K562 (cell line): Measurements from ENCODE around the gene DLAT. TPM values are rescaled to one million over a fixed set of nuclear protein-coding genes. Genes with fewer than 3 reads are reported as not detected.

Experiments used
- CBFA2T3 ChIP-seq: fragments of 450-650 bp; IDR thresholded peaks from 2 replicates; pipeline ENCODE4 v1.6.1; 2017
- DPF2 ChIP-seq: fragments of 450-650 bp; IDR thresholded peaks from 2 replicates; pipeline ENCODE4 v1.6.1; 2016
- FOXK1 ChIP-seq: sonication (generic); formaldehyde crosslinking; IDR thresholded peaks from 2 replicates; pipeline ENCODE4 v1.8.0; 2022; ENCODE audit warnings: missing genetic modification reagents, mild to moderate bottlenecking, borderline replicate concordance
- GABPB1 ChIP-seq: sonication (generic); formaldehyde crosslinking; IDR thresholded peaks from 2 replicates; pipeline ENCODE4 v1.8.0; 2022; ENCODE audit warnings: mild to moderate bottlenecking, missing genetic modification reagents
- HCFC1 ChIP-seq: IDR thresholded peaks from 2 replicates; pipeline ENCODE4 v1.6.1; 2012; ENCODE audit warnings: low read depth, low read length, improper control_type of control experiment
- JUND ChIP-seq, 2 experiments: IDR thresholded peaks; 2 replicates in 1 of 2; 3 replicates in 1 of 2; pipeline ENCODE4 v1.6.1; 2011; ENCODE audit warnings: borderline replicate concordance in 2 of 2, low read depth in 2 of 2, low read length in 2 of 2, improper control_type of control experiment in 1 of 2, missing biosample characterization in 1 of 2, missing genetic modification characterization in 1 of 2, missing genetic modification reagents in 1 of 2
- KDM1A ChIP-seq, 2 experiments: fragments of 450-650 bp; IDR thresholded peaks; 2 replicates each; pipeline ENCODE4 v1.6.1; 2016; ENCODE audit warnings: mild to moderate bottlenecking in 2 of 2
- NCOA1 ChIP-seq: fragments of 450-650 bp; IDR thresholded peaks from 2 replicates; pipeline ENCODE4 v1.6.1; 2016; ENCODE audit warnings: low read depth
- NFATC3 ChIP-seq: fragments of 450-650 bp; IDR thresholded peaks from 2 replicates; pipeline ENCODE4 v1.6.1; 2017; ENCODE audit warnings: mild to moderate bottlenecking
- NR2C2 ChIP-seq, 2 experiments: fragments of 200-800 bp in 1 of 2; sonication (Bioruptor generic) in 1 of 2; sonication (generic) in 1 of 2; formaldehyde crosslinking in 1 of 2; IDR thresholded peaks; 2 replicates each; pipeline versions ENCODE4 v1.6.1 to v1.8.0; 2016 to 2022; ENCODE audit warnings: mild to moderate bottlenecking in 1 of 2, missing compliant biosample characterization in 1 of 2, missing genetic modification characterization in 1 of 2, missing genetic modification reagents in 1 of 2
- RCOR1 ChIP-seq, 2 experiments: IDR thresholded peaks; 2 replicates each; pipeline ENCODE4 v1.6.1; 2012; ENCODE audit warnings: low read depth in 2 of 2, low read length in 2 of 2, borderline replicate concordance in 1 of 2, improper control_type of control experiment in 1 of 2
- SP2 ChIP-seq: IDR thresholded peaks from 2 replicates; pipeline ENCODE4 v1.6.1; 2011; ENCODE audit warnings: mild to moderate bottlenecking, low read depth, low read length, moderate library complexity; ENCODE audit not compliant: poor library complexity, severe bottlenecking; ENCODE audit errors: extremely low read depth
- SRF ChIP-seq, 2 experiments: fragments of 250-450, 450-650 bp in 1 of 2; sonication (Bioruptor Pico) in 1 of 2; sonication (generic) in 1 of 2; formaldehyde crosslinking; IDR thresholded peaks; 2 replicates each; pipeline versions ENCODE4 v1.5.0 to v1.5.1; 2020 to 2022; ENCODE audit warnings: mild to moderate bottlenecking in 1 of 2, missing genetic modification reagents in 1 of 2
- STAG1 ChIP-seq: sonication (generic); formaldehyde crosslinking; IDR thresholded peaks from 2 replicates; pipeline ENCODE4 v1.5.0; 2020; ENCODE audit warnings: missing genetic modification reagents, borderline replicate concordance
- TBP ChIP-seq: optimal IDR thresholded peaks from 2 replicates; pipeline ENCODE3; 2011; ENCODE audit warnings: low read depth, low read length, improper control_type of control experiment
- YY1 ChIP-seq, 3 experiments: IDR thresholded peaks; 2 replicates each; pipeline ENCODE4 v1.6.1; 2011; ENCODE audit warnings: low read length in 2 of 3, mild to moderate bottlenecking in 2 of 3, moderate library complexity in 2 of 3, borderline replicate concordance in 1 of 3, control low read depth in 1 of 3, low read depth in 1 of 3; ENCODE audit not compliant: insufficient read depth in 3 of 3, insufficient replicate concordance in 2 of 3, control insufficient read depth in 1 of 3, insufficient read length in 1 of 3; ENCODE audit errors: extremely low read depth in 1 of 3
- polyA plus RNA-seq, 8 experiments: library from polyadenylated mRNA; depleted of rRNA in 4 of 8; stranded (reverse) in 5 of 8; unstranded in 3 of 8; fragments of >200 nt; fragmentation: Nextera tagmentation in 2 of 8; fragmentation: Illumina TruSeq in 1 of 8; extraction: Ambion mirVana in 2 of 8; extraction: Trizol in 1 of 8; gene quantifications; 2 replicates each; pipeline versions ENCODE4 v1.2.1 to v1.2.3, GENCODE V29; 2011 to 2014; ENCODE audit warnings: inconsistent platforms in 1 of 8, missing spikeins in 1 of 8
- total RNA-seq, 7 experiments: library from RNA; depleted of rRNA in 6 of 7; stranded (reverse); fragments of >200 nt in 6 of 7; fragmentation: Illumina TruSeq in 2 of 7; extraction: Trizol in 2 of 7; gene quantifications; 2 replicates each; pipeline versions ENCODE4 v1.2.1 to v1.2.3, GENCODE V29; 2011 to 2021; ENCODE audit warnings: low replicate concordance in 1 of 7
- TF ChIP-seq, protein P1 (sequence below), 2 experiments: fragments of 450-650 bp in 1 of 2; sonication (generic) in 1 of 2; formaldehyde crosslinking in 1 of 2; IDR thresholded peaks in 1 of 2; conservative IDR thresholded peaks in 1 of 2; 2 replicates each; pipeline versions ENCODE4 v1.6.1 to v1.8.1; 2016 to 2023; ENCODE audit warnings: mild to moderate bottlenecking in 2 of 2, moderate library complexity in 2 of 2, inconsistent platforms in 1 of 2, missing genetic modification reagents in 1 of 2
- TF ChIP-seq, protein P2 (sequence below): sonication (generic); formaldehyde crosslinking; IDR thresholded peaks from 2 replicates; pipeline ENCODE4 v1.9.0; 2022; ENCODE audit warnings: mild to moderate bottlenecking, missing genetic modification reagents
- TF ChIP-seq, protein P3 (sequence below): sonication (generic); formaldehyde crosslinking; IDR thresholded peaks from 2 replicates; pipeline ENCODE4 v1.8.0; 2022; ENCODE audit warnings: mild to moderate bottlenecking, missing genetic modification reagents, borderline replicate concordance
- TF ChIP-seq, protein P4 (sequence below): fragments of 450-650 bp; formaldehyde crosslinking; IDR thresholded peaks from 2 replicates; pipeline ENCODE4 v1.4.0; 2020; ENCODE audit warnings: mild to moderate bottlenecking, moderate library complexity

Gene DLAT
- total and polyA plus RNA-seq, 9 of the 15 experiments (the other 6 are each of a cell fraction or from before 2014, with no cell fraction given): 41.7 to 152 (median 105) TPM

DNA sequence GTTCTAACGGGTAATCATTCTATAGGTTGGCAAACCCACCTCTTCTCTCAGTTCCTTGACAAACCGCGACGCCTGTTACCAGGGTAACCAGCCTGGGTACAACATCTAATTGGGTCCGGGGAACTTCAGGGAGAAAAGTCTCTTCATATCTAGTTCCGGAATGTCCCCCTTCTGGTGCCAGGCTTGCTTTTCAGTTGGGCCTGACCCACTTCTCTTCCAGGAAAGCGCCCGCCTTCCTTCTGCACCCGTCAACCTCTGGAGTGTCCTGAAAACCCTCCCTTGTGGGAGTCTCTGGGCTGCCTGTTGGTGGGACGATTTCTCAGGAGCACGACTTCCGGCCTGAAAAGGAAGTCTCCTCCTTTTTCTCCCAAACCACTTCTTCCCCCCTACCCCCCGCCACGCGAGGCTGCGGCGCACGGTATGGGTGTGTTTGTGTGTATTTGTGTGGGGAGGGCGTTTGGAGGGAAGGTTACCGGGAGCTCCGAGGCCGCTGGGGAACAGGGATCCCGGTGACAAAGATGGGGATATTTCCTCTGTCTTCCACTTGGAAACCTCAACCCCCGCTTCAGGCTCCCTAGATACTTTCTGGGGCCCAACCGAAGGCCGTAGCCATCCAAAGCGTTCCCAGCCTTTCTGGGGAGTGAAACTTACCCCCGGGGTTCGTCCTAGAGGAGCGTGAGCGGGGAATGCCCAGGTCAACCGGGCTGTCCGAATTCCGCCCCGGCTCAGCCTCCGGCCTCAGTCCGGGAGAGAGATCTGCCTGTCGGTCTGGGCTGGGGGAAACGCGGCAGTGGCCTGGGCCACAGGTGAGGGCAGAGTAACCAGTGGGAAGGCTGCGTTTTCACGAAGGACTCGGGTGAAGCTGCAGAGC, 49.0 kb downstream of the DLAT start, which contains the start of the genes NKAPD1 and PIH1D2 (continued):
- TF ChIP-seq DPF2: peak; percentile 74; the same call in 1 of the 2 replicates
- TF ChIP-seq HCFC1: peak; percentile 72
- no peak for TF ChIP-seq CBFA2T3
- TF ChIP-seq YY1 (IDR thresholded peaks at IDR 0.05; ENCODE audit: borderline replicate concordance in 1 of 3, control insufficient read depth in 1 of 3, extremely low read depth in 1 of 3, insufficient read depth in 3 of 3, insufficient read length in 1 of 3, insufficient replicate concordance in 2 of 3, low read depth in 1 of 3, low read length in 2 of 3): peak in 1 of 3 experiments; percentile 30
- no peak for TF ChIP-seq SP2
- peak; percentile 11 to 32; a peak in 1 of 4 replicates for TF ChIP-seq KDM1A (IDR thresholded peaks at IDR 0.05)
- no peak for TF ChIP-seq RCOR1 (IDR thresholded peaks at IDR 0.05; ENCODE audit: borderline replicate concordance in 1 of 2, low read depth in 2 of 2, low read length in 2 of 2)
- peak; percentile 95 for TF ChIP-seq NFATC3
- TF ChIP-seq FOXK1 (CRISPR knock-in tag): peak; percentile 57; the same call in 1 of the 2 replicates
- TF ChIP-seq, protein P1, sequence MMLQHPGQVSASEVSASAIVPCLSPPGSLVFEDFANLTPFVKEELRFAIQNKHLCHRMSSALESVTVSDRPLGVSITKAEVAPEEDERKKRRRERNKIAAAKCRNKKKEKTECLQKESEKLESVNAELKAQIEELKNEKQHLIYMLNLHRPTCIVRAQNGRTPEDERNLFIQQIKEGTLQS (IDR thresholded peaks at IDR 0.05): peak; percentile 54; the same call in 1 of the 2 replicates
- TF ChIP-seq, protein P1 (CRISPR knock-in tag; conservative IDR thresholded peaks at IDR 0.05): peak; percentile 52; the same call in 1 of the 2 replicates
- TF ChIP-seq, protein P2, sequence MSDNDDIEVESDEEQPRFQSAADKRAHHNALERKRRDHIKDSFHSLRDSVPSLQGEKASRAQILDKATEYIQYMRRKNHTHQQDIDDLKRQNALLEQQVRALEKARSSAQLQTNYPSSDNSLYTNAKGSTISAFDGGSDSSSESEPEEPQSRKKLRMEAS: peak; percentile 47
- TF ChIP-seq NR2C2 (CRISPR knock-in tag; IDR thresholded peaks at IDR 0.05): peak; percentile 58; the same call in 1 of the 2 replicates
- TF ChIP-seq NR2C2 (tag; IDR thresholded peaks at IDR 0.05): peak; percentile 78
- TF ChIP-seq SRF (CRISPR knock-in tag; IDR thresholded peaks at IDR 0.05): no peak
- TF ChIP-seq GABPB1: peak; percentile 98
- 0 out of 2 replicates have a peak, but pooled peaks have one; percentile 11 for TF ChIP-seq STAG1
- peak; percentile 100 for TF ChIP-seq NCOA1
- TF ChIP-seq, protein P3, sequence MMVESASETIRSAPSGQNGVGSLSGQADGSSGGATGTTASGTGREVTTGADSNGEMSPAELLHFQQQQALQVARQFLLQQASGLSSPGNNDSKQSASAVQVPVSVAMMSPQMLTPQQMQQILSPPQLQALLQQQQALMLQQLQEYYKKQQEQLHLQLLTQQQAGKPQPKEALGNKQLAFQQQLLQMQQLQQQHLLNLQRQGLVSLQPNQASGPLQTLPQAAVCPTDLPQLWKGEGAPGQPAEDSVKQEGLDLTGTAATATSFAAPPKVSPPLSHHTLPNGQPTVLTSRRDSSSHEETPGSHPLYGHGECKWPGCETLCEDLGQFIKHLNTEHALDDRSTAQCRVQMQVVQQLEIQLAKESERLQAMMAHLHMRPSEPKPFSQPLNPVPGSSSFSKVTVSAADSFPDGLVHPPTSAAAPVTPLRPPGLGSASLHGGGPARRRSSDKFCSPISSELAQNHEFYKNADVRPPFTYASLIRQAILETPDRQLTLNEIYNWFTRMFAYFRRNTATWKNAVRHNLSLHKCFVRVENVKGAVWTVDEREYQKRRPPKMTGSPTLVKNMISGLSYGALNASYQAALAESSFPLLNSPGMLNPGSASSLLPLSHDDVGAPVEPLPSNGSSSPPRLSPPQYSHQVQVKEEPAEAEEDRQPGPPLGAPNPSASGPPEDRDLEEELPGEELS: 0 out of 2 replicates have a peak, but pooled peaks have one; percentile 48
- TF ChIP-seq JUND (IDR thresholded peaks at IDR 0.05; ENCODE audit: borderline replicate concordance, low read depth, low read length): no peak
- peak; percentile 65; the same call in 1 of the 3 replicates for TF ChIP-seq JUND (tag; IDR thresholded peaks at IDR 0.05; ENCODE audit: borderline replicate concordance, low read depth, low read length)
- TF ChIP-seq TBP: peak; percentile 64
- TF ChIP-seq, protein P4, sequence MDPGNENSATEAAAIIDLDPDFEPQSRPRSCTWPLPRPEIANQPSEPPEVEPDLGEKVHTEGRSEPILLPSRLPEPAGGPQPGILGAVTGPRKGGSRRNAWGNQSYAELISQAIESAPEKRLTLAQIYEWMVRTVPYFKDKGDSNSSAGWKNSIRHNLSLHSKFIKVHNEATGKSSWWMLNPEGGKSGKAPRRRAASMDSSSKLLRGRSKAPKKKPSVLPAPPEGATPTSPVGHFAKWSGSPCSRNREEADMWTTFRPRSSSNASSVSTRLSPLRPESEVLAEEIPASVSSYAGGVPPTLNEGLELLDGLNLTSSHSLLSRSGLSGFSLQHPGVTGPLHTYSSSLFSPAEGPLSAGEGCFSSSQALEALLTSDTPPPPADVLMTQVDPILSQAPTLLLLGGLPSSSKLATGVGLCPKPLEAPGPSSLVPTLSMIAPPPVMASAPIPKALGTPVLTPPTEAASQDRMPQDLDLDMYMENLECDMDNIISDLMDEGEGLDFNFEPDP (CRISPR knock-in tag): no peak
